Stimulated activated CD8-positive, alpha-beta memory T cell treated with anti-CD3 and anti-CD28 coated beads, Interleukin-15, amount 100 ng/mL, for 4 hours (primary cell): Measurements from ENCODE around the gene ZNF831.

Experiments
- DNase-seq, 2 donors: peaks; one replicate each; pipeline ENCODE4 v3.0.0-alpha.2; 2020; ENCODE audit warnings: low read depth in 2 of 2

The ZNF831 gene

DNA sequence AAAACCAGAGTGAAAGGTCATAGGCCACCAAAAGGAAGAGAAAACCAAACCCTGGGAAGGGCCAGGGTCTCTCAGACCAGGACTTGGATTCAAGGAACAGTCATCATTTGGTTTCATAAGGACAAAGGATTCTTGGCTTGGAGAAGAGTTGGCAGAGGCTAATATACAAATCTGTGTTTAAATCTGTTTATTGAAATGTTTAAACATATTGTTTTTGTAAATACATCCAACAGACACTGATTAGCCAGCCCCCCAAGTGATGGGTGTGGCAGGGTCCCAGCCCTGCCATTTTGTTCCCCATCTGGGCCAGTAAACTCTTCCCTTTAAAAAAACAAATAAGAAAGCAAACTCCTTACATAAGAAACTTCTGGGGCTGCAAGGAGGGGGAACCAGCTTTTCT, 6.1 kb upstream of the ZNF831 start:
- no peak for DNase-seq

DNA sequence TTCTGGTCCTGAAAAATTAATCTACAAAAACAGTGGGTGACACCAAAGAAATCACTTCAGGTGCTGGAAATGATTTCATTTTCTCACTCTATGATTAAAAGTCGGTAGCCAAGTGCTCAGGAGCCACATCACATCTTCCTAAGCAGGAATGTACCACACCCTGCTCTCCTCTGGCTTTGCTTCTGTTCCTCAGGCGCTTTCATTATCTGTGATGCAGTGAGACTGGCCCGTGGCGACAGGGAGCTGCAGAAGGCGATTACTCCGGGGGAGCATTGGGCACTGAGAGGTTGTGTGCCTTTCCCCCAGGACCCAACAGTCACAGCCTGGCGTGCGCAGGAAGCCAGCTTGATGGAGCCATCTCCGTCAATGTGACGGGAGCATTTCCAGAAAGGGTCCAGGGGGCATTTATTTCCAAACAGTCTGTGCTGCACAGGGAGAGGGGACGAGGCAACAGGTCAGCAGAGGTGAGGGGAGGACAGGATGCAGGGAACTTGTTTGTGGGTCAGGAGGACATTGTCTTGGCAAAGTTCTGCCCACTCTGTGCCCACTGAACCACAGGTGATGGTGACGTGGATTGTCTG, 5.6 kb upstream of the ZNF831 start:
- no peak for DNase-seq

DNA sequence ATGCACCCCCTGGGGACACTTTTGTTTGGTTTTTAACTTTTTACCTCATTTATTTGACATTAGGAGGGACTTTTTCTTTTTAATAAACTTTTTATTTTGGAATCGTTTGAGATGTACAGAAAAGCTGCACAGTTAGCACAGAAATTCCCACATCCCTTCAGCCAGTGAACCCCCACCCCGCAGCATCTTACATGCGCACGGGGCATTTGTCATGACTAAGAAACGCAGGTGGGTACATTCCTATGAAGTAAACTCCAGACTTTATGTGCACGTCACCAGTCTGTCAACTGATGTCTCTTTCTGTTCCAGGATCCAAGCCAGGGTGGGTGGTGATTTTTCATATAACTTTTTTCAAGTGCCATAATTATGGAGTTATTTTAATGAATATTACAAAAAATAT, 4.9 kb upstream of the ZNF831 start:
- no peak for DNase-seq

DNA sequence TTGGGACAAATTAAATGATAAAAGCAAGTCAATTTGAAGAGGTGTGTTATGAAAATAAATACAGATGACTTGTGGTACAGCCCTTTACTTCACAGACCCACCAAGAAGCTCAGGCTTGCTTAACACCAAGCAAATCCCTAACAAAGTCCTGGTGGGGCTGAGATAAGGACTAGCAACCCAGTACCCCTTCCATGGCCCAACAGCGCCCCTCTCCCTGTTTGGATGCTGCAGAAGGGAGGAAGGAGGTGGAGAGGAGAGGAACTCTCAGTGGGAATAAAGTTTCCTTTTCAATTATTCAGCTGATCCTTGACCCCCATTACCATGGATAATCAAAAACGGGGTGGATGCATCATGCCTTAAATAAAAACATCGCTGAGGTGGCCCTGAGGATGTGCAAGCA, 4.5 kb upstream of the ZNF831 start:
- no peak for DNase-seq

DNA sequence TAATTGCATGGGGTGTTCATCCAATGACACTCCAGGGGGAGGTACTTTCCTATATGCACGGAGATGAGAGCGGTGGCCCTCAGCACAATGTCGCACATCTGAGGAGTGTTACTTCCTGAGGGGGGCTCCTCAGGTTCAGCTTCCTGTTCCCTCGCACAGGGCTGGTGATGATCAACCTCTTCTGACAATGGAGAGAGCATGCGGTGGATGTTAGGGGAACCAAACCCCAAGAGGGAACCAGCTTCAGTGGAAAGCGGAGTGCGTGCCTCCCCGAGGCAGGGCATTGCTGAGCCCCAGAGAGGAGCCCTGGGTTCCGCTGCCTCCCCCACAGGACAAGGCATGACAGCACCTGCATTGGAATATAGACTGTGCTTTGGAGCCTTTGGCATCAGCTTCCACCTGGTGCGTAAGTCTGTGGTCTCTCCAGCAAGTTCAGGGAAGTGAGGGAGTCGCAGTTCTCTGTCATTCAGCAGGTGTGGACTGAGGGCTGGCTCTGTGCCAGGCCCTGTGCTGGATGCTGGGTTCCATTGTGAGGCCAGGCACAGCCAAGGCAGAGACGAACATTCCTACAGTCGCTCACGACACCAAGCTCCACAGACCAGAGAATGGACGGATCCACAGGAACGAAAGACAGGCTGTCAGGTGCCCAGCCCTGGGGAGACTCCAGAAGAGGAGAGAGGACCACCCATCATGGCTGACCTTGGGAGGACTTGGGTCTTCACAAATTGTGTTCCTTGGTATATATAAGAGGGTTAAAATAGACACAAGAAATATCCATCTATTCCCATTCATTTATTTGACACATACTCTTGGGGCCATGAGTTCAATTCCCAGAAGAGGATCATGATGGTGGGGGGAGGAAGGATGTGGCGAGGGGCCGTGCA, 3.9 kb upstream of the ZNF831 start:
- DNase-seq, result peak; percentile 44 to 47

DNA sequence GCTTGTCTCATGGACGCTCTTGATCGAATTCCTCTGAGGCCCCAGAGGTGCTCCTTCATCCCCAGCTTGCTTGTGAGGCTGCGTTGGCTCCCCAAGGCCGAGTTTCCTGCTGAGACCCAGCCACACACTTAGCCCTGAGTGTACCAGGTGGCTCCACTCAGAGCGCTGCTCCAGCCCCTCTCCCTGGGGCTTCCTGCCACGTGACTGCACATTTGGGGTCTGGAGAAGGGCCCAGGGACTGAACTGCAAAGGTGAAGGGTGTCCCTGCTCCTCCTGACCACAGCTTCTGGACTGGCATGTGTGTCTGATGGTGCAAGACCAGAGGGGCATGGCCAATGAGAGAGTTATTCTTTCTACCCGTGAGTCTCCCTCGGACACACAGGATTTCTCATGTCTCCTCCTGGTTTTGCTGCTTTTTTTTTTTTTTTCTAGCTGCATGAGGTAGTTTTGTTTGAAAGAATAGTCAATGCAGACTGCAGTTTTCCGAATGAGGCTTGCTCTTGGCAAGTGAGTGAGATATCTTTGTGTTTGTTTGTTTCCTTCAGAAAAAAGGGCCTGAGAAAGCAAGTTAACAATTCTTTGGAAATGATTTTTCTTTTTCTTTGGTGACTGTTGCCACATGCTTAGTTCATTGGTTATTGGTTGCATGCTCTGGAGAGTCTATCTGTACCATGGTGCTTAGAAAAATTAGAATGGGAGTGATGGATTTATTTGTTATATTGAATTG, 3.1 kb upstream of the ZNF831 start:
- no peak for DNase-seq

DNA sequence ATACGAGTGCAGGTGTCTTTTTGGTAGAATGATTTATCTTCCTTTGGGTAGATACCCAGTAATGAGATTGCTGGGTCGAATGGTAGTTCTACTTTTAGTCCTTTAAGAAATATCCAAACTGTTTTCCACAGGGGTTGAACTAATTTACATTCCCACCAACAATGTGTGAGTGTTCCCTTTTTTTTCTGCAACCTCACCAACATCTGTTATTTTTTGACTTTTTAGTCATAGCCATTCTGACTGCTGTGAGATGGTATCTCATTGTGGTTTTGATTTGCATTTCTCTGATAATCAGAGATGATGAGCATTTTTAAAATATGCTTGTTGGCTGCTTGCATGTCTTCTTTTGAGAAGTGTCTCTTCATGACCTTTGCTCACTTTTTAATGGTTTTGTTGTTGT, 1.9 kb upstream of the ZNF831 start:
- DNase-seq, result no peak

DNA sequence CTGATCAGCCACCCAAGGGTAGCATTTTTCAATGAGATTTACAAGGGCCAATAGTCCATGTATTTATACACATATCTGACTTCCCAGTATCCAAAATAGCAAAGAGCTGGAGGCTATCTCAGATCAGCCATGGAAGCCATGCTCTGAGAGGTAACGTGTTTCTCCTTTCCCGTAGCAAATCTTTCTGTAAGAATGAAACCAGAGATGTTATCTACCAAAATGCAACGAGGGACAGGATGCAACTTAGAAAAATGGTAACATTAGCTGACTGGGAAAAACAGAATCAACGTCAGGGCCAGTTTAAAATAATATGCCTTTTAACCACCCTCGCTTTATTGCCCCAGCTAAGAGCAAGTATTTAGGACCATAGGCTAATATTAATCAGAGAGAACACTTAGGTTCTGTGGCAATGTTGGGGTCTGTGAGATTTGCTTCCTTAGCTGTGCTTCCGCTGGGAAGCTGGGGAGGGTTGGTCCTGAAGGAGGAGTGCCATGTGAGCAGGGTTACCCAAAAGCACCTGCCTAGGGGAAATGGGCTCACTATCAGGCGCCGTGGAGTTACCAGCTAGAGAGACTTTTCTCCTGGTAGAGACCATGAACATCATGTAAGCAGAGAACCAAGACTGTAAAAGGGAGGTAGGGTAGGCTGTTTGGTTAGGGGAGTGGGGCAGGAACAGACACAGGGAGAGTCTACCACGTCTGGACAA, 1.2 kb downstream of the ZNF831 start:
- no peak for DNase-seq

DNA sequence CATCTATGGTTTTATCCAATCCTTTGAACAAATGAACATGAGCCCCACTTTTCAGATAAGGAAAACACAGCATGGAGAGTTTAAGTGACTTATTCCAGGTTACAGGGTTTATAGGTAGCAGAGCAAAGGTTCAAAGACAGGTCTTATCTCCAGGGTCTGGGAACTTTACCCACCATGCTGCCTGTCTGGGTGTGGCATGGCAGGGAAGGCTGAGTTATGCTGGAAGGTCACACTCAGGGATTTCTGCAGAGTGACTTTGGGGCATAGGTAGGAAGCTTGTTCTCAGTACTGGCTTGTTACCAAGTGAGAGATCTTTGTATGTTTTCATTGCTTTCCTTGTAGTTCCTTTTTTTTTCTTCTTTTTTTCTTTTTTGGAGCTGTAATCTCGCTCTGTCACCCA, 1.8 kb downstream of the ZNF831 start:
- no peak for DNase-seq

DNA sequence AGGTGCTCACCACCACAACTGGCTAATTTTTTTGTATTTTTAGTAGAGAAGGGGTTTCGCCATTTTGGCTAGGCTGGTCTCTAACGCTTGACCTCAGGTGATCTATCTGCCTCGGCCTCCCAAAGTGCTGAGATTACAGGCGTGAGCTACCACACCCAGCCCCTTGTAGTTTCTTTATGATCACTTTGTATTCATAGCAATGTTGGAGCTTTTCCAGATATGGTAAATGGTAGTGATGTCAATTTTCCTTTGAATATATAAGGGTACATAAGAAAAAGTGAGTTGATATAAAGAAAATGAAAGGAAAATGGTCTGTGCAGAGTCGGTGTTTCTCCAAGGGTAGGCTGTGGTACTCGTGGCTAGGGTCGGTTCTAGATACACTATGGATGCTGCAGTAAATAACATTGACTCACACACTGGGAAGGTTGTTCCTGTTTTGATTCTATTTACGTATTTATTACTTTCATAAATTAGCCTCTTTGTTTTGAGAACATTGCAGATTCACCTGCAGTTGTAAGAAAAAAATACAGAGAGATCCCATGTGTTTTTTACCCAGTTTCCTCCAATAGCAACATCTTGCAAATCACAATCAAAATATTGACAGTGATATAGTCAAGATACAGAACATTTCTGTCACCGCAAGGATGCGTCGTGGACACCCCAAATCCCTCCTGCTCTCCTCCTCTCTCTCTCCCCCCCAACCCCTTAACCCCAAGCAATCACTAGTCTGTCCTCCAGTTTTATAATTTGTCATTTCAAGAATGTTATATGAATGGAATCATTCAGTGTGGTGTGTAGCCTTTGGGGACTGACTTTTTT, 2.5 kb downstream of the ZNF831 start:
- no peak for DNase-seq

DNA sequence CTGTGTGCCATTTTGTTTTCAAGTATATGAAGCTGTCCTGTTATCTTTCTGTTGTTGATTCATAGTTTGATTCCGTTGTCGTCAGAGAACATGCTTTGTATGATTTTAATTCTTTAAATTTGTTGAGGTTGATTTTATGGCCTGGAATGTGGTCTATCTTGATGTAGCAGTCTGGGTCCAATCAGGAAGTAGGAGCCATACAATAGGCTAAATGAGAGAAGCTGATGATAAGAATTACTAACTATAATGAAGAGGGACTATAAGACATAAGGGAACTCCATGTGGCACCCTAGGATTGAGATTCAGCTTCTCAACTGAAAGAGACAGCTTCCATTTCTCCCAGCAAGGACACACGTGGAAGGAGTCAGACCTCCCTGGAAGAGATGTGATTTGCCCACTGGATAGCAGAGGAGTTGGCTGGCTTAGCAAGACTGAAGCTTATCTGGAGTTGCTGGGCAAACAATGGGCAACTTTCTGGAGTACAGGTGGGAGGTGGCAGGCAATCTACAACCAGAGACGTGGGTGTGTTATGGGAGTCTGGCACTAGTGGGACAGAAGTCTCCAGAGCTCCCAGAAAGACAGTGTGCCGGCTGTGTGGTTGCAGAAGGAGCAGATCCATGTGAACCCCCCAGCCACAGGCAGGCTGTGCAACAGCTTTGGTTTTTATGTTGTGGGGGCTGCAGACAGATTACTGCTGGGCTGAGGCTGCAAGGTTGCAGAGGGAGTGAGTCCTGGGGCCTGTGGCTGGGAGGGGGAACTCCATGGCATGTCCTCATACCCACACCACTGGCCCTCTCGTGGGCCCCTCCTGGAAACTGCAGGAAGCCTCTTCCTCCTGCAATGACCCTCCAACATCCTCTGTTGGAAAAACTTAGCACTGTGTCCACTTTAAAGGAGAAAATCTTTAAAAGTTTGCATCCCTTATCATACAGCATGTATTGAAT, 7.1 kb downstream of the ZNF831 start:
- no peak for DNase-seq

DNA sequence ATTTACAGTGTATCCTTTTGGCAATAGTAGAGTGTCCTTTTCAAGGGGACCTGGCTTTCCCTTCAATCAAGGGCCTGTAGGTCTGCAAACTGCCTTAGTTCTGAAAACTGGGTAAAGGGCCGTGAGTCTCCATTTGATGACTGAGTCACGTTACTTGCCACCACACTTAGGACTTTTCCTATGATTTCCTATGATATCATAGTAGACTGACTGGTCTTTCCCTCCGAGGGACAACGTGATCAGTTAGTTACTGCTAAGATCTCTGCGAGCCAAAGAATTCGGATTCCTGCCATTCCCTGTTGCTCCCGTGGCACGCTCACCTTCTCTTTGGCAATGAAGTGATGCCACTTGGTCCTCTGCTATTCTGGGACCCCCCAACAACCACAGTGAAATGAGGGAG, 8.4 kb downstream of the ZNF831 start:
- DNase-seq, result no peak

DNA sequence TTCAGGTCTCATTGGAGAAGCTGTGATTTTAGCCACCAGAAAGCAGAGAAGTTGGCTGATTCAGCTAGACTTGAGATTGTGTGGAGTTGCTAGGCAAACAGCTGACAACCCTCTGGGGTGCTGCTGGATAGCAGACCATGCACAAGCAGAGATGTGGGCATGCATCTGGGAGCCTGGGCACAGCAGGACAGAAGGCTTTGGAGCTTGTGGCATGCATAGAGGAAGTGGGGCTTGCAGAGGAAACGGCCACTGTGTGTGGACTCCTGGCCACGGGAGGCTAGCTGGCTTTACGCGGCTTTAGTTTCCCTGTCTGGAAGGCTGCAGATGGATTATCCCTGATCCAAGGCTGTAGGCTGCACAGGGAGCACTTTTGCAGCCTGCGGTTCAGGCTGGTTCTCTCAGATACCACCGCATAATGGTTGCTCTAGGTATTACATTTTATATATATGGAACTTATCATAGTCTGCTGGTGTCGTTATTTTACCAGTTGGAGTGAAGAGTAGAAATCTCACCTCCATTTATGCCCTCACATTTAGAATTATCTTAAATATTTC, 10.4 kb downstream of the ZNF831 start:
- no peak for DNase-seq

DNA sequence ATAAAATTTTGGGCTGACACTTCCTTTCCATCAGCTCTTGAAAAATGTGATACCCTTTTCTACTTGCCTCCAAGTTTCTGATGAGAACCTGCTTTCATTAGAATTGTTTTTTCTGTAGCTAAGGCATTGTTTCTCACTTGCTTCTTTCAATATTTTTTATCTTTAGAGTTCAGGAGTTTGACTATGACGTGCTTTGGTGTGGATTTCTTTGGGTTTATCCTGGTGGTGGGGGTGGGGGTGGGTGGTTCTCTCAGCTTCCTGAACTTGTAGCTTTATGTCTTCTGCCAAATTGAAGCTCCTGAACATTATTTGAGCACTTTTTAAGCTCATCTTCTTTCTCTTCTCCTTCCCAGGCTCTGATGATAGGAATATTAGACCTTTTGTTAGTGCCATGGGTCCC, 11.4 kb downstream of the ZNF831 start:
- no peak for DNase-seq

DNA sequence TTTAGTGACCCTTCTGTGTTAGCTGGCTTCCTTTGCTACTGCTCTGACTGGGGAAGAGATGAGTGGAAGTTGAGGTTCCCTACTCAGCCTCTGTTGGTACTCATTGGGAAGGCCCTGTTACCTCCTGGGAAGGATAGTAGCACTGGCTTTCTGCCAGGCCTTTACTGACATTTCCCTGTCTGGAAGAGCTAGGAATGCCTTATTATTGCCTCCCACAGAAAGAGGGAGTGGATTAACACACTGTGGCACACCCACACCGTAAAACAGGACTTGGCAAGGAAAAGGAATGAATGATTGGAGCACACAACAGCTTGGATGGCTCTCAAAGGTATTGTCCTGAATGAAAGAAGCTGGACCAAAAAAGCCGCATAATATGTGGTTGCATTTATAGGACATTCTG, 12.2 kb downstream of the ZNF831 start:
- no peak for DNase-seq

DNA sequence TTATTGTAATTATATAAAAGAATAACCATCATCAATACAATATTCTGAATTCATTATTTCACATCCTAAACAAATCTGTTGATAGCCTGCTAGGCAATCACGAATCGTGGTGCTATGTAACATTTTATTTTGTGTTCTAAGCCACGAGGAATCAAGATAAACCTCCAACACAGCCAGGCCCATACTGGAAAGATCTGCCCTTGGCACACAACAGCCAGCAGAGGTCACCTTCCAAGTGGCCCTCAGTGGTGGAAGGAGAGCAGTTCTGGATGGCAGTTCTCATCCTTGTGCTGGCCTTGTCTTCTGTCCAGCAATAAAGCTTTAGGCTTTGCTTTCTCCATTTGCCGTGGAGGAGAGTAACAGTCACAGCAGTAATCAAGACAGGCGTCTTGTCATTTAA, 13.2 kb downstream of the ZNF831 start:
- no peak for DNase-seq

DNA sequence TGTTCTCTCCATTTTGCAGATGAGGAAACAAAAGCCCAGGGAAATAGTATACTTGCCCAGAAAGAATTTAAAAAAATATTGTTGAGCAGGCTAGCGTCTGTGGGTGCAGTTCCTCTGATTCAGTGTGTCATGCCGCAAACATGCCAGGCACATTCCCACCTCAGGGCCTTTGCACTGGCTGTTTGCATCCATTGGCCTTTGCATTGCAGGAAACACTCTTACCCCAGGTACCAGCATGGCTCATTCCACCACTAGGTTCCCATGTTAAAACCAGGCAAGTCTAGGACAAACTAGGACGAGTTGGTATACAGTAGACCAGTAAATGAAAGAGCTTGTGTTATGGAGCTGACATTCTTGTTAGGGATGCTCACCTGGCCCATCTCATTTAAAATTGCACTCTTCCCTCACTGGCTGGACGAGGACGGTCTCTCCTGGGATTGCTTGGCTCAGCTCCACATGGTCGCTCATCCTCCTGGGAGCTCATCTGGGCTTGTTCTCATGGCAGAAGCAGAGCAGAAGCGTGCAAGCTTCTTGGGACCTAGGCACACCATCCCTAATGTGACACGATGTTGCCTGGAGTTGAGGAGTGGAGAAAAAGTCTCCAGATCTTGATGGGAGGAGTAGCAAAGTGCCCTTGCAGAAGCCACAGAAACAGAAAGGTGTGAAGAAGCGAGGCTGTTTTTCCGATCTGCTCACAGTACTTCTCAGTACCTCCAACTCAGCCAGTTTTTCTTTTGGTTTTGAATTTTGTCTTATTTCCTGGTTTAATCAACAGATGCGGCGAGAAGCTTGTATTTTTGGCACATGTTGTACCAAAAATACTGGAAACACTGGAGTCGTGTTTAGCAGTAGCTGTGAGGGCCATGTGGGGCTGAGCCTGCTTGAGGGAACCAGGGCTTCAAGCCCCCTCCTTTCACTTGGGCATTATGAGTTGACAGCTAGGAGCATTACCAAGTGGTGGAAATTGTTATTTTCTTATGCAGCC, 13.9 kb downstream of the ZNF831 start:
- DNase-seq, result no peak

DNA sequence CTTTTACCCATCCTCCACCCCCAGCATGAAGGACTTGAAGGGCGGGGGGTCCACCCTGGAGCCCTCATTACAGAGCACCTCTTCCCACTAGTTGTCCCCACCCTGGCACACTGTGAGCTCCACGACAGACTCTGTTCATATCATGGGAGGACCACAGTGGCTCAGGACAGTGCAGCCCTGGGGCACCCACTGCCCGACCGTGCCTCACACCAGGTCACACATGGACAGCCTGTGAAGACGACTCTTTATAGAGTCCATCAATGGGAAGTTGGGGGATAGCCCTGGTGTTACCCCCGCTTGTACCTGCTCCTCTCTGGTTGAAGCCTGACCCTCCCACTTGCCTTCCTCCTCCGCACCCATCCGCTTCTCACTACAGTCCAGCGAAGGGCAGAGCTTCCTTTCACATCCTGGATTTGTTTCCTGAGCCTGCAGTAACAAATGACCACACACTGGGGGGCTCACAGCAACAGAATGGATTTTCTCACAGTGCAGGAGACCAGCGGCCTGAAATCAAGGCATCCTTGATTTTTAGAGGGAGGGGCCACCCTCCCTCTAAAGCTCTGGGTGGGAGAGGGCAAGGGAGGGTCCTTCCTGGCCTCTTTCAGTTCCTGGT, 15.5 kb downstream of the ZNF831 start:
- DNase-seq, result no peak
